GM12892 (cell line): ENCODE data around the gene WDR64.

ENCODE experiments used
- POLR2A ChIP-seq: IDR thresholded peaks from 2 replicates; pipeline ENCODE4 v1.6.1; 2011; ENCODE audit warnings: low read depth, low read length, control low read depth
- POLR2AphosphoS5 ChIP-seq: IDR thresholded peaks from 2 replicates; pipeline ENCODE4 v1.6.1; 2011; ENCODE audit warnings: low read depth, low read length, control low read depth

DNA sequence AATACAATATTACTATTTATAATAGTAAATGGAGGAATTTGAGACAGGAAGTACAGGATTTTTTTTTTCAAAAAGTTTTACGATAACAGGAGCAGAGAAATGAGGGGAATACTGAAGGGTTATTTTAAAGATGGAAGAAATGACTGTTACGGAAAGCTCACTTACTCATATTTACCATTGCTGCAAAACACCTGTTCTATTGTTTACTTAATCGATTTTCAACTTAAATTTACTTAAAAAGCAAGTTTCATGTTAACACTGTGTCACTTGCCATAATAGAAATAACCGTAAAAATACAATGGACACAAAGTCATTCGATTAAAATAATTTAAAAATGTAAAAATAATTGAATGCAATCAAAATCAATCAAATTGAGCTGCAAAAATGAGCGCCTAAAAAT is 192.5 kb downstream of the WDR64 start:
- no peak for TF ChIP-seq POLR2A
- no peak for TF ChIP-seq POLR2AphosphoS5
